Inferior parietal cortex (tissue), 1 donor: Measurements from ENCODE around the gene CDKN1B.

Experiments used
- DNase-seq: peaks from one replicate; pipeline ENCODE4 v3.0.0-alpha.2; 2016; ENCODE audit errors: extremely low spot score

The CDKN1B gene

DNA sequence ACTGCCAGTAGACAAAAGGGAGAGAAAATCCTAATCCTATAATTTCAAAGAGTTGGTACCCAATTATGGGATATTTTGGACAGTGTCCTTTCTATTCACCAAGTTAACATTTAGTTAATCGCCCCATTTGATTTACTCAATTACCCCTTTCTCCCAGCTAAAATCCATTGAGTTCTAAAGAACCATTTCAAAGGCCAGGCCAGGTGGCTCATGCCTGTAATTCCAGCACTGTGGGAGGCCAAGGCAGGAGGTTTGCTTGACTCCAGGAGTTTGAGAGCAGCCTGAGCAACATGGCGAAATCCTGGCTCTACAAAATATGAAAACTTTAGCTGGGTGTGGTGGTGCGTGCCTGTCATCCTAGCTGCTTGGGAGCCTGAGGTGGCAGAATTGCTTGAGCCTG lies 15.7 kb upstream of the CDKN1B start:
- DNase-seq: no peak

DNA sequence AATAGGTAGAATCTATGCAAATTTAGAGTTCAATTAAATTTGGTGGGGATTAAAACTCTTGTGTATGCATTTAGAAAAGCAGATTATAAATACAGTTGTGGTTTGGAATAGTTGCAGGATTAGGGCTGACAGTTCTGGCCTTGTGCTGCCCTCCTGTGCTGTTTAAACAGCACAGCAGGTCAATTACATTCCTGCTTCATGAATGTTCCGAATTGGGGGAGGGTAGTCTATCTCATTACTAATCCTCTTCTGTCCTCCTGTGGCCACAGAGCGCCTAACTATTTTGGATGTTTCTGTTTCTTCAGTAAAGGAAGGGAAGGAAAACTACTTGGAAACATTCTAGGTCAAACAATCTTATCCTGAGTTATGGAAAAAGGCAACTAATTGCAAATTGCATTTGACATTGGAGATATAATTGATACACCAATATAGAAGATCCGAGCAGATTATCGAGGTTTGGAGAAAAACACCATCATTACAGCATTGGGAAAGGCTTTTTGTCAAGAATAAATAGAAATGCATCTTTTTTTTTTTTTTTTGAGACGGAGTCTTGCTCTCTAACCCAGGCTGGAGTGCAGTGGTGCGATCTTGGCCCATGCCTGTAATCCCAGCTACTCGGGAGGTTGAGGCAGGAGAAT lies 12.5 kb upstream of the CDKN1B start:
- peak; percentile 91 for DNase-seq

DNA sequence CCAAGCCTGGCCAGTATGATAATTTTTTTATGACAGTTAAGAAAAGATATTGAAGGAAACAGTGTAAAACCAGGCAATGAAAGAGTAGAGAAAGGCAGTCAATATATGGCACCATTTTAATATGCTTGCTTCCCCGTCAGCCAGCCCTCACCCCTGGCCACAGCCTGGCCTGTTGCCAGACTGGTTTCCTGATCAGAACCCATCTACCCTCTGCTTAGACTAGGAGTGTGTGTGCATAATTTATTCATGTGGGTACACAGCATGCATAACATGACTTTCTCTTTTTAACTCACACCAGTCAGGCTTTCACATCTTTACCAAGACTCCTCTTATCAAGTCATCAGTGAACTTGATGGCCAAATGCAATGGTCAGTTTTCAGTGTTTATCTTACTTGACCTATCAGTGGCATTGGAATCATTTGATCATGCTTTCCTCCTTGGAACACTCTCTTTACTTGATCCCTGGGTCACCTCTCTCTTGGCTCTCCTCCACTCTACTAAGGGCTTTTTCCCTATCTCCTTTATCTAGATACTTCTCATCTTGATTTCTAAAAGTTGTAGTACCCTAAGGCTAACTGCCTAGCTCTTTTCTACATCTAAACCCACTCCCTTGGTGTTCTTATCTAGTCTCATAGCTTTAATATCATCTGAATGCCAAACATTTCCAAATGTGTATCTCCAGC lies 11.2 kb upstream of the CDKN1B start:
- no peak for DNase-seq

DNA sequence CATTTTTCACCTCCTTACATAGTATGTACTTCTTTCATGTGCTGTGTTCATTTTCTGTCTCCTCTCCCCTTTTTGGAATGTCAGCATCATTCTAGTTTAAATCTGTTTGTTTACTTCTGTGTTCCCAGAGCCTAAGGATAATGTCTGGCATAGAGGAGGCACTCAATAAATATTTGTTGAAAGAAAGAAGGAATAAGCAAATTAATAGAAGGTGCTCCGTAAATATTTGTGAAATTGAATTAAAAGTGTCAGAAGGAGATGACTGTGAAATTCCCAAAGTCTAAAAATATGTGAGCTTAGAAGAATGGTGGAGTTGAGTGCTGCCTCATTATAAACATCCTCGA lies 3.3 kb upstream of the CDKN1B start:
- no peak for DNase-seq

DNA sequence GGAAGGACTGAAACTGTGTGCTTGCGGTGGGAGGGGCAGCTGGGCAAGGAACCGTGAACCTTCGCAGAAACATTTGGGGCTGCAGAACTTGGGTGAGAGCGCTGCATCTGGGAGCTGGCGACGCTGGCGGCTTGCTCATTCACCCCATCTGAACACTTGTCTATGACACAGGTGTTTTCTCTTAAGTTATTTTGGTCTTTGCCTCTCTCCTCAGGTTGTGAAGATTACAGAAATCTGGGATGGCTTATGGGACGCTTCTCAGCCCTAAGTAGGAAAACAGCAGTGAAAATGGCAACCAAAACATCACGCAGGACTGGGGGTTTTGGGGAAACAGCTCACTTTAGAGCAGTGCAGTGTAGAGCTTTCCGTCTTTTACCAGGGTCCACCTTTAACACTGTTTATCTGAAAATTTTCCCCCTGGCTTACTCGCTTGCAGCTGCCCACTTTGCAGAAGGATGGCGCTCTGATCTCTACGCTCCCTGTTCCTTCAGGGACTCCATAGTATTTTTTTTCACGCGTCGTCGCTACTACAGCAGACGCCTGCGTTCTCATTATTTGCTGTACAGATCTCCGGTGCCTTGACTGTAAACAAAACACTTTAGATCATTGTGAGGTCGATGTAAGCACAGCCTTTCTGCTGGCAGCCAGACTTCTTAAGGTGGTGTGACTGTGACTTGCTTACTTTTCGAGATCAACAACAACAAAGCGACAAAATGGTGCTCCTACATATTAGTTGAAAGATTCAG lies 2.7 kb upstream of the CDKN1B start:
- peak; percentile 61 for DNase-seq

DNA sequence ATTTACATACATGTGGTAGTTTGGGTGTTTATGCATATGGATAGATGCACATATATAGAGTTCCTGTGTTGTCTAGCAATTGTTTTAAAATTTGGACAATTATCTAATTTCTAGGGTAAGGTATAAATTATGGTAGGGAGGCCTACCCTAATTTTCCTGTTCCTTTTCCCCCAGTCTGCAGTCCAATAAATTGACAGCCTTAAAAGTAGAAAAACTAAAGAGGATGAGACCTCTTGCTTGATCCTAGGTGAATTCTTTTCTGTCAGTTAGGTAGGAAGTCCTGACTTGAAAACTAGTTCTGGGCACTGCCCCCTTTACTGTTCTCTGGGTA lies 2.1 kb upstream of the CDKN1B start:
- DNase-seq: no peak

DNA sequence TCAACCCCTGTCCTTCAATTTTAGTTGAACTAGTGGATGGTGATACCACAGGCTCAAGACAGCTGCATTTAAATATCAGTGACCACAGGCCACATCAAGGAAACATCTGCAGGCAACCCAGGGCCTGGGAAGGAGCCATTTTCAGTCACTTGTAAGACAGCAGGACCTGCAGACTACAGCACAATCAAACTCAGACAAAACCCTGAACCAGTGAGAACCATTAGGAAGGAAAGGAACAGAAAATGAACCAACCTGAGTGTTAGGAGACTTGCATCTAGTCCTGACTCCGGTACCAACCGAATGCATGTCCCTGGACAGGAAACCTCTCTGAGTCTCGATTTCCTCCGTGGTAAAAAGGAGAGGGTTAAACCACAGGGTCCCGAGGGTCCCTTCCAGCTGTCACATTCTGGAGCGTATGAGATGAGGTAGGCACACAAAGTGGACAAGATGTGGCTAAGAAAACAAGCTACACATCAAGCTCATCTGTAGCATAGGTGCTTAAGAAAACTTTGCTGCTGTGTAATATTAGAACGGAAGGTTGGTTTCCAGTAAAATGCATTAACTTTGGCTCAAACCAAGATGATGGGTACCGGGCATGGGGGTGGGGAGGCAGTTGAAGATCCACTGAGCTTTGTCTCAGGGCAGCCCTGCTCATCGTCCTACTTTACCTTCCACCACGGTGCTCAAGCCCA lies 1.6 kb upstream of the CDKN1B start:
- DNase-seq: peak; percentile 56

DNA sequence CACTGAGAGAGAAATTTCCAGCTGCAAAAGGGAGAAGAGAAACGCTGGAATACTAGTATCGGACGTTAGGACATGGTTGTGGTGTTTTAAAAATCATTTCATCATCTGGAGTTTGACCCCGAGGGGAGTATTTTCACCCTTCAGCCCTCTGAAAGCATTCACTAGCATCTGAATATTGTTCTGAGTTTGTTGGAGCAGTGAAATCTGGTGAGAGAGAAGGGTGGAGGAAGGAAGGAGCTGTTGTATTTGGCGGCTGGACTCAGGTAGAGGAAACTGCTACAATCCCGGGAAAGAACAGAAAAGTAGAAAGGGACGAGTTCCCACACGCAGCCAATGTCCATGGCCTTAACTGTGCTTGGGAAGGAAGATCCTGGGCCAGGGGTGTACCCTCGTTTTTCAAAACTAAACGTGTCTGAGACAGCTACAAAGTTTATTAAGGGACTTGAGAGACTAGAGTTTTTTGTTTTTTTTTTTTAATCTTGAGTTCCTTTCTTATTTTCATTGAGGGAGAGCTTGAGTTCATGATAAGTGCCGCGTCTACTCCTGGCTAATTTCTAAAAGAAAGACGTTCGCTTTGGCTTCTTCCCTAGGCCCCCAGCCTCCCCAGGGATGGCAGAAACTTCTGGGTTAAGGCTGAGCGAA lies 896 bp upstream of the CDKN1B start:
- peak; percentile 53 for DNase-seq

DNA sequence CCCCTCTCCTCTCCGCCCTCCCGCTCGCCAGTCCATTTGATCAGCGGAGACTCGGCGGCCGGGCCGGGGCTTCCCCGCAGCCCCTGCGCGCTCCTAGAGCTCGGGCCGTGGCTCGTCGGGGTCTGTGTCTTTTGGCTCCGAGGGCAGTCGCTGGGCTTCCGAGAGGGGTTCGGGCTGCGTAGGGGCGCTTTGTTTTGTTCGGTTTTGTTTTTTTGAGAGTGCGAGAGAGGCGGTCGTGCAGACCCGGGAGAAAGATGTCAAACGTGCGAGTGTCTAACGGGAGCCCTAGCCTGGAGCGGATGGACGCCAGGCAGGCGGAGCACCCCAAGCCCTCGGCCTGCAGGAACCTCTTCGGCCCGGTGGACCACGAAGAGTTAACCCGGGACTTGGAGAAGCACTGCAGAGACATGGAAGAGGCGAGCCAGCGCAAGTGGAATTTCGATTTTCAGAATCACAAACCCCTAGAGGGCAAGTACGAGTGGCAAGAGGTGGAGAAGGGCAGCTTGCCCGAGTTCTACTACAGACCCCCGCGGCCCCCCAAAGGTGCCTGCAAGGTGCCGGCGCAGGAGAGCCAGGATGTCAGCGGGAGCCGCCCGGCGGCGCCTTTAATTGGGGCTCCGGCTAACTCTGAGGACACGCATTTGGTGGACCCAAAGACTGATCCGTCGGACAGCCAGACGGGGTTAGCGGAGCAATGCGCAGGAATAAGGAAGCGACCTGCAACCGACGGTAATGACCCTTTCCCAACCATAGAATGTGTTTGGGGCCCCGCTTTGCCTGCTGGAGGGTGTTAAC lies 615 bp downstream of the CDKN1B start:
- DNase-seq: peak; percentile 27

DNA sequence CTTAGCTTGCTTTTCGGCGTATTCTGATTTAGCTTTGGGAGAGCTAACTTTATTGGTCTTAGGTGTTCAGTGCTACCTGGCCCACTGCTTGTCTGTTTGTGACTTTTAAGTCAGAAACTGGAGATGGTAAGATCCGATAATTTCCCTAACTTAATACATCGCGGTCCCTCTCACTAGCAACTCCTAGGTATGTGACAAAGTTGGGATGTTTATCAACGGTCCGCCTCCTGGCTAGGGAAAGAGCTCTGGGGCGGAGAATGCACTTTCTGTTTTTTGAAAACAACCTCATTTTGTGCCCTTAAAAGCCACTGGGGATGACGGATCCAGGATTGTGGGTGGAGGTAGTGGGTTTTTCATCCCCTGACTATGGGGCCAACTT lies 1.2 kb downstream of the CDKN1B start:
- no peak for DNase-seq

DNA sequence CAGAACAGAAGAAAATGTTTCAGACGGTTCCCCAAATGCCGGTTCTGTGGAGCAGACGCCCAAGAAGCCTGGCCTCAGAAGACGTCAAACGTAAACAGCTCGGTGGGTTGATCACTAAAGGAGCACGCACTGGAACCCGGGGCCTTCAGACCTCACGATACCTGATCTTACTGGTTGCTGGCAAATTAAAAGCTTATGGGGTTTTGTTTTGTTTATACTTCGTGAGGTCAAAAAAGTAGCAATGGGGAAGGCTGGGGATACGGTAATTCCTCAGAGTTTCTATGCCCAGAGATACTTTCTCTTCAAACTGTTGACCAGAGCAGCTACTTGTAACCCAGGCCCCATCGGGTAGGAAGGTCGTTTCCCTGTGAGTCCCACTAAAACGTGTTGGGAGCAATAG lies 1.7 kb downstream of the CDKN1B start:
- DNase-seq: no peak

DNA sequence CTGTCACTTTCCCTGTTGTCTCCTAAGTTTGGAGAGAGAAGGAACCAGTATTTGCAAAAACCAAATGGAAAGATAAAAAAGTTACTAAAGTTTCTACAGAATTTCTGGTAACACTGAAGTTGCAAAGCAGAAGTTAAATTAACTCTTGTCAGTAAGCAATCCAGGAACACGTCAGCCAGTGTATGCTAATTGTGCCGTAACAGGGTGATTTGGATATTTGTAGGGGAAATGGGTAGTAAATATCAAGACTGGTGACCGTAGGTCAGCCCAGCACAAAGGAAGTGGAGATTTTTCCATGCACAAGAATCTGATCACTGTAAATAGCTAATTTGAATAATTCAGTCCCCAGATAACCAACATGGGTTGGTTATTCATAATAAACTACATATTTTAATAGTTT lies 2.3 kb downstream of the CDKN1B start:
- no peak for DNase-seq

DNA sequence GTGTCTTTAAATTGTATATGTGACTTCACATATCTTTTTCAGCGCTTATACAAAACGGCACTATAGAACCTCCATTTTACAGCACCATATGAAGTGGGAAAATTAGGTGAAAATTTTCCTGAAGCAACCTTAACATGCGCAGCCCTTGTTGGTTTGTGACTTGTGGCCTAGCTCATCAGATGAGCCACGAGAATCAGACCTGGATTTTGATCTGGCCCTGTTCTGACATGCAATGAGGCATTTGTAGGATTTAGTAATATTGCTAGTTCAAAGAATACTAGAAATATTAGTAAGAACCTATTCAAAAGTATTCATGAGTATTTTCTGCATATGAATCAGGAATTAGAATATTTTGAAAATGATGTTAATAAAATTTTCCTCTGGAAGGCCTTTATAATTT lies 2.9 kb downstream of the CDKN1B start:
- DNase-seq: no peak

DNA sequence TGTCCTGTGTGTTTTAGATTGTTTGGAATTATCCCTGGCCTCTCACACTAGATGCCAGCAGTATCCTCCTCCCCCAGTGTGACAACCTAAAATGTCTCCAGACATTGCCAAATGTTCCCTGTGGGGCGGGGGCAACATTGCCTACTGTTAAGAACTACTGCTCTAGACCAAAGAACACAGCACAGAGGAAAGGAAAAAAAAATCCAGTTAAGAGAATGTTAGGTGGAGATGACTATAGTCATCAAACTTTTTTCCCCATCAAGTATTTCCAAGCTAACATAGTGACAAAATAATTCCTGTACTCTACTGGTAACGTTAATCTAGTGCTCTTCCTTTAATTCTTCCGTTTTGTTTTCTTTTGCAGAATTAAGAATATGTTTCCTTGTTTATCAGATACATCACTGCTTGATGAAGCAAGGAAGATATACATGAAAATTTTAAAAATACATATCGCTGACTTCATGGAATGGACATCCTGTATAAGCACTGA lies 3.5 kb downstream of the CDKN1B start:
- no peak for DNase-seq

DNA sequence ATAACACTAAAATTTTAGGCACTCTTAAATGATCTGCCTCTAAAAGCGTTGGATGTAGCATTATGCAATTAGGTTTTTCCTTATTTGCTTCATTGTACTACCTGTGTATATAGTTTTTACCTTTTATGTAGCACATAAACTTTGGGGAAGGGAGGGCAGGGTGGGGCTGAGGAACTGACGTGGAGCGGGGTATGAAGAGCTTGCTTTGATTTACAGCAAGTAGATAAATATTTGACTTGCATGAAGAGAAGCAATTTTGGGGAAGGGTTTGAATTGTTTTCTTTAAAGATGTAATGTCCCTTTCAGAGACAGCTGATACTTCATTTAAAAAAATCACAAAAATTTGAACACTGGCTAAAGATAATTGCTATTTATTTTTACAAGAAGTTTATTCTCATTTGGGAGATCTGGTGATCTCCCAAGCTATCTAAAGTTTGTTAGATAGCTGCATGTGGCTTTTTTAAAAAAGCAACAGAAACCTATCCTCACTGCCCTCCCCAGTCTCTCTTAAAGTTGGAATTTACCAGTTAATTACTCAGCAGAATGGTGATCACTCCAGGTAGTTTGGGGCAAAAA lies 4.1 kb downstream of the CDKN1B start:
- DNase-seq: no peak

DNA sequence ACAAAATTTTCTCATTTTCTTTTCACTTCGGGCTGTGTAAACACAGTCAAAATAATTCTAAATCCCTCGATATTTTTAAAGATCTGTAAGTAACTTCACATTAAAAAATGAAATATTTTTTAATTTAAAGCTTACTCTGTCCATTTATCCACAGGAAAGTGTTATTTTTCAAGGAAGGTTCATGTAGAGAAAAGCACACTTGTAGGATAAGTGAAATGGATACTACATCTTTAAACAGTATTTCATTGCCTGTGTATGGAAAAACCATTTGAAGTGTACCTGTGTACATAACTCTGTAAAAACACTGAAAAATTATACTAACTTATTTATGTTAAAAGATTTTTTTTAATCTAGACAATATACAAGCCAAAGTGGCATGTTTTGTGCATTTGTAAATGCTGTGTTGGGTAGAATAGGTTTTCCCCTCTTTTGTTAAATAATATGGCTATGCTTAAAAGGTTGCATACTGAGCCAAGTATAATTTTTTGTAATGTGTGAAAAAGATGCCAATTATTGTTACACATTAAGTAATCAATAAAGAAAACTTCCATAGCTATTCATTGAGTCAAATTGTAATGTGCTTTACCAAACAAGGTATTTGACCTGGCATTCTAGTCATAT lies 4.8 kb downstream of the CDKN1B start:
- no peak for DNase-seq

DNA sequence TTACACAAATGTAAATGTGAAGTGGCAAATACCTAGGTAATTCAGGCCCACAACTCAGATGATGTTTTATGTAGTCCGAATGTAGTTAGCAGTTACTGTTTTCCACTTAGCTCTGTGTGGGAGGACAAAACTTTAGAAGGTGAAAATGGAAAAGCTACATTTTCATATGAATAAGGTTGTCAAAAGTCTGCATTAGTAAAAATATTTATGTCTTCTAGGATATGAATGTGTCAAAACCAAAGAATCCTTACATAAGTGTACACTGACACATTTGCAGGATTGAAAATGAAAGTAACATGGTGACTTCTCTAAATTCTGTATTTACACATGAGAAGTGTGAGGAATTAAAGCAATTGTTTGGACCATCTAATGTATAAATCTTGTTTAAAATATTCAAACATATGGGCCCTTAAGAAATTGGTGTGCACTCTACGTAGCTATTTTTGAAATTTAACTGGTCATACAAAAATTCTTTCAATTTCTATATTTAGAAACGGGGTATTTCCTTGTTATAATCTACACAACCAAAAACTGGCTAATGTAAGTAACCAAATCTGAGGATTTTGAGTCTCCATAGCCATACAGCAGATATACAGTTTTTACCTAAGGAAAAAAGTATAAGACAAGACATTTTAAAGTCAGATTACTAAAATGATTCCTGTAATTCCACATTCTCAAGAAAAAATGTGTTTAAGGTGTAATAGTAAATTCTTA lies 5.4 kb downstream of the CDKN1B start:
- peak; percentile 25 for DNase-seq

DNA sequence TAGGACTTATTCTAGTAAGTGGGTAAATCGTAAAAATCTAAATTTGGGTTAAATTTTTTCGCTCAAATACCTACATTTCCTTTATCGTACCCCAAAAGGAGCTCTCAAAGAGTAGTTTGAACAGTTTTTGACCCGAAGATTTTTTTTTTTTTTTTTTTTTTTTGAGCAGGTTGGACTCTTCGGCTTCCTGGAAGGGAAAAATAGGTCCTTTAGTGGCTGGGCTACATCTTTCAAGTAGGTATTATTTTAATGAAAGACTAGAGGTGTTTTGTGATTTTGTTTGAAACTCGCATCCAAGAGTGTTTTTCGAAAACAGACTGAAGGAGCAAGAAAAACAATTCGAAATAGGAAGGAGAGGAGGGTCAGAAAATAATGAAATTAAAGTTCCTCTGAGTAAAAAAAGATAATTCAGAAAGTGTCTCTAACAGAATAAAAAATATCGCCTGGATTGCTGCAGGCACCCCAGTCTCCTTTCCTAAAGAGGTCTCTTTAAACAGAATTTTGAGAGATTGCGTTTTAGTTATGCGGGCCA lies 6.0 kb downstream of the CDKN1B start:
- DNase-seq: peak; percentile 13

DNA sequence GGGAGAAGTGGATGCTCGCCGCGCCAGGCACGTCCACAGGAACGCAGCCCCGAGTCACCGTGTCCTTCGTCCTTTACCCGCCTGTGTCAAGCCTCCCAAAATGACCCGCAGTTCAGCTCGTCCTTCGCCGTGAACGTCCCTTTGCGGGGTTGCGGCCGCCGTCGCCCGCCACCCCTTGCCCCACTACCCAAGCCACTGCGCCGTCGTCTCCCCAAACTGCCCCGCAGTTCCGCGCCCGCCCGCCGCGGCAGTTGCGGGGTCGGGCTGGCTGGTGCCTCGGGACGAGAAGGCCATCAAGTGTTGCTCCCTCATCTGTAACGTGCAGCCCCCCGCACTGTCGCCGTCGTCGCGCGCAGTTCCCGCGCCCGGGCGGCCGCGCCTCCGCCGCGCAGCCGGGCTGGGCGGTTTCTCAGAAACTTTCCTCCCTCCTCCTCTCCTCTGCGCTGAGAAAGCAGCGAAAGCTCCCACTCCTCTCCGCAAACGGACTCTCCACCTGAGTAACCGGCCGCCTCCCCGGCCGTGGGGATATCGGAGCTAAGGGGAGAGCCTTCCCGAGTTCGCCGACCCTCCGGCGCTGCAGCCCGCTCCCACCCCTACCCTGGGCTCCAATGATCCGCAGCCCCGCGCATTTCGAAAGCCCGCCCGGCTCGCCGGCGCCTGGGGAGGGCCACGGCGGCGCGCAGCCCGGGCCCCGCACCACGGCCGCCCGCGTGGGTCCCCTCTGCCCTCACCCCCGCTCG lies 6.7 kb downstream of the CDKN1B start:
- peak; percentile 8 for DNase-seq
